Measurements from ENCODE around the gene GYS2.

Gene GYS2

GRCh38 chr12:21501258-21502163 is 103.1 kb downstream of the GYS2 start, which contains the start of the genes GOLT1B and RECQL:
GOLT1B (plus strand) TSS chr12:21501789; CDS start chr12:21501924, 135 bp downstream.
RECQL (minus strand) TSS chr12:21501635; CDS start chr12:21499570, 2,065 bp downstream.
- peak; percentile 97 for DNase-seq

DNA sequence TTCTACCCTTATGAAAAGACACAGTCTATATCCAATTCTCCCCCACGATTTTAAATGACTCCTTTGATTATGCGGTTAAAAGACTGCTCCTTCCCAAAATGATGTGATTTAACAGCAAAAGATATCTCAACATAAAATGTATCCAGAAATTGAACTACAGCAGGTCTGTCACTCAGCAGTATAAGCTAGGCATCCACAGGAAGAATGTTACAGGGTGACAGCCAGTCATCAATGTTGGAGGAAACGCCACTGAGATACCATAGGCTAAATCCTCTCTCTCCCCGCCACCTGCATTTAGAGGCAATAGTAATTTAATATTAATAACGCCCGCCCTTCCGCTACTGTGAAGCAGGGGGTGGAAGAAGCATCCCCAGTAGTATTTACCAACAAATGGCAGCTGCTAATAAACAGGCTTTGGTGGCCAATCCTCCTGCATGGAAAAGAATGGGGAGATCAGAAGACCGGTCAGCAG is 103.8 kb downstream of the GYS2 start:
- DNase-seq = no peak

GRCh38 chr12:21499765-21500164 is 104.9 kb downstream of the GYS2 start:
- no peak for DNase-seq
